Suprapubic skin (tissue), 4 donors: ENCODE data around the gene SORT1.

ENCODE experiments used
- CTCF ChIP-seq, 2 donors: fragments of 200-600 bp in 1 of 2; fragments of 450-650 bp in 1 of 2; sonication (generic) in 1 of 2; IDR thresholded peaks; one replicate each; pipeline ENCODE4 v1.5.1; 2016 to 2019; ENCODE audit warnings: antibody characterized with exemption in 2 of 2, mild to moderate bottlenecking in 1 of 2, moderate library complexity in 1 of 2
- EP300 ChIP-seq: sonication (generic); formaldehyde crosslinking; IDR thresholded peaks from one replicate; pipeline ENCODE4 v1.6.1; 2017; ENCODE audit warnings: antibody characterized with exemption
- POLR2A ChIP-seq, 2 donors: fragments of 450-650 bp; IDR thresholded peaks; one replicate each; pipeline ENCODE4 v1.6.1; 2017; ENCODE audit warnings: antibody characterized with exemption in 2 of 2, mild to moderate bottlenecking in 2 of 2, moderate library complexity in 2 of 2
- POLR2AphosphoS5 ChIP-seq, 3 donors: sonication (generic); formaldehyde crosslinking; IDR thresholded peaks; one replicate each; pipeline ENCODE4 v1.6.1; 2017; ENCODE audit warnings: antibody characterized with exemption in 3 of 3

DNA sequence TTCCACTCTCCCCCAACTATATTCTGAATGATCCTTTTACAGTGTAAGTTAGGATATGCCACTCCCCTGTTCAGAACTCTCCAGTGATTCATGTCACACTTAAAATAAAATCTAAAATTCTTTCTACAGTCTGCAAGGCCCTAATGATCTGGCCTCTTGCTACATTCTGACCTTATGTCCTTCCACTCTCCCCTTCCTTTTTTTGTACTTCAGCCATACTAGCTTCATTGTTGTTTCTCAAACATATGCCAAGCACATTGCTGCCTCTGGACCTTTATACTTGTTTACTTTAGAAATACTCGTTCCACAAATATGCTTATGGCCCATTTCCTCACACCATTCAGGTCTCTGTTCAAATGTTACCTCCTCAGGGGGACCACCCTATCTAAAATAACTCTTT, 43.4 kb upstream of the SORT1 start:
- TF ChIP-seq POLR2AphosphoS5 (IDR thresholded peaks at IDR 0.05): no peak
- TF ChIP-seq CTCF (IDR thresholded peaks at IDR 0.05): no peak
- TF ChIP-seq EP300: no peak
- TF ChIP-seq POLR2A (IDR thresholded peaks at IDR 0.05): no peak
